NCI-H2029 (cell line): ENCODE results near the gene FAM107B.

Experiments used
- DNase-seq: peaks from one replicate; lab custom pipeline; 2025; lab: John Stamatoyannopoulos, UW

FAM107B gene

DNA sequence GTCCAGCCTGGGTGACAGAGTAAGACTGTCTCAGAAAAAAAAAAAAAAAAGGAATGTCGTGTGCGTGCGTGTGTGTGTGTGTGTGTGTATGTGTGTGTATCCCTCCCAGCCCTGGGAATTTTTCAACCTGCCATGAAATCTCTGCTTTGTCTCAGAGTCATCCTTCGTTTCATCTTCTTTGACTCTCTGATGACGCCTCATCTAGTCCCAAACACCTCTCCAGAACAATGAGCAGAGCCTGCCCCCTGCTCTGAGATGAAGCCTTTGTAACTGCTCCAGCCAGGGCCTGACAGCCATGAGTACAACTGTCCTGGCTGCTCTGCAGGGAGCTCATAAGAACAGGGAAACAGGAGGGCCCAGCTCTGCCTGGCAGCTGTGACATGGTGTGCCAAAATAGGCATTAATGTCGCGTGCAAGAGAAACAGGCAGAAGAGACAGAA lies 149.5 kb downstream of the FAM107B start:
- DNase-seq = peak; percentile 1

DNA sequence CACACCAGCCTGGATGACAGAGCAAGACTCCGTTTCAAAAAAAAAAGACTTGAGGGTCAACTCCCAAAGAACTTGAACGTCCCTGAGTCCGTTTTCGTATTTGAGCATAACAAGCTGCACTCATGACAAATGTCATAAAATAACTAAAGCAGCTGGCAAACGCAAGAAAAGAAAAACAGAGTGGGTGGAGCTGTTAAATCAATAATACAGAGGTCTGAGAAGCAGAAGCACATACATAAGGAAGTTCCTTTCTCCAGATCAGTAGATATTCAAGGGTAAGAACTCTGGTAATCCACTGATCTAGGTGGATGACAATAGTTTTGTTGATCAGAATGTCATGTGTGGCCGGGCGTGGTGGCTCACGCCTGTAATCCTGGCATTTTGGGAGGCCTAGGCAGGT lies 150.1 kb downstream of the FAM107B start:
- DNase-seq = no peak

DNA sequence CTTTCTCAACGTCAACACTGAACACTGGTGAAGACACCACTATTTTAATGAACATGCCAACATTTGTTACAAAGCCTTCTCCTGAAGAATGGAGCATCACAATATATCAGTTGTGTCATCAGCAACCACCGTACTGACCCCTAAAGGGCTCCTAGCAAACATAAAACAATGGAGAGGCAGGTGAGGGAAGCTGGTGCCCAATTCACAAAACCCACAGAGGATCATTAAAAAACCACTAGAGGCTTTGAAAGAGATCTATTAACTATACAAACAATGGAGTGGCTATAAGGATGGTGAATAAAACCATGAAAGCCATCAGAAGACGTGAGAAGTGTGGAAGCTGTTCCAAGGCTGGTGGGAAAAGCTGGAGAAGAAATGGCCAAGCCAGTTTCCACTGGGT lies 150.8 kb downstream of the FAM107B start:
- DNase-seq = peak; percentile 62

DNA sequence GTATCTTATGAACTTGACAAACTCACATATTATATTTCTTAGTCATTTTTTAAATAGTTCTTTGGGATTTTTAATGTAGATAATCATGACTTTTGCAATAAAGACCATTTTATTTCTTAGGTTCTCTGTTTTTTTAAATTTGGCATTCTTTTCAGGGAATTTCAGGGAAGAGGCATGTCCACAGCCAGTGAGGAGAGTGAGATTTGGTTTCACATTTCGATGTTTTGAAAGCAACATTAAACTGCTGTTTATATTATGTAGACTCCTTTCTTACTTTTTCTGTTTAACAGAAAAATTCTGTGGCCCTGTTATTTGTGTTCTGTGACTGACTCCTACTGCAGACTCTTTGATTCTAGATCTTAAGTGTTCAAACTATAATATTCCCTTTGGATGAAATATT lies 153.7 kb downstream of the FAM107B start:
- DNase-seq = no peak

DNA sequence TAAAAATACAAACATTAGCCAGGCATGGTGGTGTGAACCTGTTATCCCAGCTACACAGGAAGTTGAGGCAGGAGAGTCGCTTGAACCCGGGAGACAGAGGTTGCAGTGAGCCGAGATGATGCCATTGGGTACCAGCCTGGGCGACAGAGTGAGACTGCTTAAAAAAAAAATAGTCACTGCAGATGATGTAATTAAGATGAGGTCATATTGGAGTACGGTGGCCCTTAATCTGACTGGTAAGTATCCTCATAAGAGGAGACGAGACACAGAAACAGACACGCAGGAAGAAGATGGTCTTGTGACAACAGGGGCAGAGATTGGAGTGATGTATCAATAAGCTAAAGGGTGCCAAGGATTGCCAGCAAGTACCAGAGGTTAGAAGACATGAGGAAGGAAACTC lies 156.0 kb downstream of the FAM107B start:
- no peak for DNase-seq

DNA sequence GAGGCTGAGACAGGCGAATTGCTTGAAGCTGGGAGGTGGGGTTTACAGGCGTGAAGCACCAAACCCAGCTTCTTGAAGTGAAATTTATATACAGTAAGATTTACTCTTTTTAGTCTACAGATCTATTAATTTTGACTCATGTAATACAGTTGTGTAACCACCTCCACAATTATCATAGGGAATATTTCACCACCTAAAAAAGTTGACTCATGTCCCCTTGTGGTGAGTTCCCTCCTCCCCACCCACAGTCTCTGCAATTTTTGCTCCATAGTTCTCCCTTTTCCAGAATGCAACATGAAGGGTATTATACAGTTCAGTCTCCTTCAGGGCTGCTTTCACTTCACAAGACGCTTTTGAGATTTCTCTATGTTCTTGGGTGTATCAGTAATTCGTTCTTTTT lies 156.8 kb downstream of the FAM107B start:
- no peak for DNase-seq

DNA sequence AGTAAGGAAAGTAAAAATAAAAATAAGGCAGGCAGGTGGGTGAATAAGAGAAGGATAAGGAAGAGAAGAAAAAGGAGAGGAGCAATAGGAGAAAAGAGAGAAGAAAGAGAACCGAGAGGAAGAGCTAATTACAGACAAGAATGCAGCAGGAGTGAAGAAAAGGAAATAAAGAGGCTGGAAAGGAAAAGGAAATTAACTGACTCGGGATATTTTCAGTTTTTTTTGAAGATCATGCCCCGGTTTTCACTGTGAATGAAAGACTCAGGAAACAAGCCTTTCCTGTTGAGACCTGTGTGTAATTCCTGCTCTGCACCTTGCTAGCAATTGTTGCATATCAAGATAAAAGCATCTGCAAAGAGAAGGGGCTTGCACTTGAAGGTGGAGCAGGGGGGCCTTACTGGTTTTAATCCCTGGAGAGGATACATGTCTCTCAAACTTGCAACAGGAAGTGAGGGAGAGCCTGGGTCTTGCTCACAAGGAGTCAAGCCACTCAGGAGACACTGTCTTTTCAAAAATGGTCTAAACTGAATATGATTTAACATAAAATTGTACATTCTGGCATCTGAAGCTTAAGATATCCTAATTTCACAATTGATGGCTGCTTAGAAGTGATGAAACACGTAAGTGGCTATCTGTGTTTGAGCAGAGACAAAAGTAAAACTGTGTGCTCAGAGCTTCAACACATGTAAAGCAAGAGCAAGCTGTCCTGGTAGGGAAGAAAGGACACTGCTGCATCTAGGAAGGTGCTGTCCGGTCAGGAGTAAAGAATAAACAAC lies 157.6 kb downstream of the FAM107B start:
- DNase-seq = no peak

DNA sequence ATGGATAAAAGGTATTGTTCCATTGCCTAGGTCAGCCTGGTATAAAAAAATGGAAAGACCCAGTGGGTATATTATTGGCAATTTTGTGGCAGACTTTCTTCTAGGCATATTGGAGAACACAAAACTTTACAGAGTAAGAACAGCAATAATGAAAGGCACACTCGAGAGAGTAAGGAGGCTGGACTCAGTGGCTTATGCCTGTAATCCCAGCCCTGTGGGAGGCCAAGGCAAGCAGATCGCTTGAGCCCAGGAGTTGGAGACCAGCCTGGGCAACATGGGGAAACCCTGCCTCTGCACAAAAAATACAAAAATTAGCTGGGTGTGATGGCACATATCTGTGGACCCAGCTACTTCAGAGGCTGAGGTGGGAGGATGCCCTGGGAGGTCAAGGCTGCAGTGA lies 158.2 kb downstream of the FAM107B start:
- no peak for DNase-seq

DNA sequence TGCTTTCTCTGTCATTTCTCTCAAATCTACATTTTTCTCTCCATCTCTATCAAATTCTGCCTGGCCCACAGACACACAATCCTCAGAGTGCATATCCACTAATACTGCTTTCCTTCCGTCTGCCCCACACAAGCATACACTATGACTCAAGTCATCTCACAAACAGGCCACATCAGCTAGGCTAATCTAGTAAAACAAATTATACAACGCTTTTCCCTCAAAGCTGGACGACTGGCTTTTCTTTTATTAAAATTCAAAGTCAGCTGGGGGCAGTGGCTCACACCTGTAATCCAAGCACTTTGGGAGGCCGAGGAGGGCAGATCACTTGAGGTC lies 161.1 kb downstream of the FAM107B start:
- no peak for DNase-seq

DNA sequence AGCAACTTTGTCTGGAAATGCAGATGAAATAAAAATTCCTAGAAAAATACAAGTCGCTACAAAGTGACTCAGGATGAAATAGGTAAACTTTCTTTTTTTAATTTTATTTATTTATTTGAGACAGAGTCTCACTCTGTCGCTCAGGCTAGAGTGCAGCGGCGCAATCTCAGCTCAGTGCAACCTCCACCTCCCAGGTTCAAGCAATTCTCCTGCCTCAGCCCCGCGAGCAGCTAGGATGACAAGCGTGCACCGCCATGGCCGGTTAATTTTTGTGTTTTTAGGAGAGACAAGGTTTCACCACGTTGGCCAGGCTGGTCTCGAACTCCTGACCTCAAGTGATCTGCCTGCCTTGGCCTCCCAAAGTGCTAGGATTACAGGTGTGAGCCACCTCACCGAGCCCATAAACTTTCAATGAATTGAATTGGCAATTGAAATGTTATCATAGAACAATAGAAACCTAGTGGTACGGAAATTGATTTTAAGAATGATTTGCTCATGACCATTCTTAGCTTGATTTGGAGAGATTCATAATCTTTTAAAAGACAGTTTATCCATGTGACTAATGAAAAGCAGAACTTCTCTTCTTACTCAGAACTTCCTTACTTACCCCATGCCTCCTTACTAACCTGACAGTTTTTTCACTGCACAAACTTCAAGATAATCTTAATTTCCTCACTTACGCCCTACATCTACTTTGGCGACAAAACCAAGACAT lies 161.7 kb downstream of the FAM107B start:
- DNase-seq = no peak

DNA sequence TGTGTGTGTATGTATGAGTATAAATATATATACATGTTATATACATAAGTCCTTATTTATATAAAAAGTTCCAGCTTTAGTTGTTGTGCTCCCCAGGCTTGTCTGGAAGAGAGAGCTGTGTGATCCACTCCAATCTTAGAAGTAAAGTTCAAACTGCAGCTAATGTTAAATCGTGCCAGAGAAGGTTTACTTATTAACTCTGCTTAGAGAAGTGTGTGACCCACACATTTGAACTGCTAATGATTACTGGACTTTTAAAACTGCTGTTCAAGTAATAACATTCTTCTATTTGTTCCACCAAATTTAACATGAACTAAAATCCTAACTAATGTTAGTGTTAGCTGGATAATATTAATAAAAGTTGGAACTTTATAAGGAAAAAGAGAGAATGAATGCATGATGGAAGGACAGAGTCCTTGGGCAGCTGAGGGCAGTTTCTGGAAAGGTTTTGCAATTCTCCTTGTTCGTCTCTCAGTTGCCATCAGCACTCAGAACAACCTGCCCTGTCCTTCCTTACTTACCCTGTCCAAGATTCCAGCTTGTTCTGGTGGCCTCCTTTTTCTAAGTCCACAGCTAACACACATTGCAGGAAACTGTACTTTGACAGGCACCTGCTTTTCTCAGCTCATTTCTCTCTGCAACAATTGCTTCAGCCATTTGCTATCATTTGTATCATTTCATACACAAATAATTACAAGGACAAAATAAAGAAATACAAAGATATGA lies 162.6 kb downstream of the FAM107B start:
- DNase-seq = no peak

DNA sequence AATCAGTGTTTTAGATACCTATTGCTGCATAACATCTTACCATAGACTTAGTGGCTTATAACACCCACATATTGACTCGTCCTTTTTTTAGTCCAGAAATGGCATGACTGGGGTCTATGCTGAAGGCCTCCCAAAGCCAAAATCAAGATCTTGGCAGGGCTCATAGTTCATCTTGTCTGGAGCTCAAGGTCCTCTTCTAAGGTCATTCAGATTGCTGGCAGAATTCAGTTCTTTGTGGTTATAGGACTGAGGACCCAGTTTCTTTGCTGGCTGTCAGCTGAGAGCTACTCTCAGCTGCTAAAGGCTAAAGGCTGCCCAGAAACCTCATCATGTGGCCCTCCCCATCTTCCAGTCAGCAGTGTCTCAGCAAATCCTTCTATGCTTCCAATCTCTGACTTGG lies 165.5 kb downstream of the FAM107B start:
- DNase-seq = no peak

DNA sequence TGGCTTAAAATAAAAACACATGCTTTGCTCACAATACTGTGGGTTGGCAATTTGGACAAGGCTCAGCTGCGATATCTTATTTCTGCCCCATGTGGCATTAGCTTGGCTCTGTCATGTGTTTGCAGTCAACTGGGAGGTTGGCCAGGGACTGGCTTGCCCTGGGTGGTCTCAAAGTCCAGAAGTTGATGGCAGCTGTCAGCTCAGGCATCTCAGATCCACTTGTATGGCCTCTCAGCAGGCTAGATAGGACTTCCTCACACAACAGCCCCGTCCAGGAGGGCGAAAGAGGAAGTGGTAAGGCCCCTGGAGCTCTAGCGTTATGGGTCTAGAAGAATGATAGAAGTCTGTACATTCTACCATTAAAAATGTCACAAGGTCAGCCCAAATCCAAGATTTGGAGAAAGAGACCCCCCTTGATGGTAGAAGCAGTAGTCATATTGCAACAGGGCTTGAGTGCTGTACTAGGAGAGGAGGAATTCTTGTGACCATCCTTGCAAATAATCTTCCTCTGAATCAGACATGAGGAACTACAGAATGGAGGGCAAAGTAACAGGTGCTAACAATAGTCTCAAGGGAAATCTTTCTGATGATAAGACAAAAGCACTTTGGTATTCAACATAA lies 166.2 kb downstream of the FAM107B start:
- DNase-seq = no peak

DNA sequence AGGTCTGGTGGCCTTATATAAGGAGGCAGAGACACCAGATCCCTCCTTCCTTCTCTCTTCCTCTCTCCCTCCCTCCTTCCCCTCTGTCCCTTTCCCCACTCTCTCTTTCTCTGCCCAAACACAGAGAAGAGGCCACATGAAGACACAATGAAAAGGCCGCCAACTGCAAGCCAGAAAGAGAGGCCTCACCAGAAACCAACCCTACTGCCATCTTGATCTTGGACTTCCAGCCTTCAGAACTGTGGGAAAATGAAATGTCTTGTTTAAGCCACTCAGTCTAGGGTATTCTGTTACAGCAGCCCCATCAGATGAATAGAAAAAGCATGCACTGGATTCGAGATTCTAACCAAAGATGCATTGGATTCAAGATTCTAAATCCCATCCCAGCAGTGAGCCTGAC lies 168.1 kb downstream of the FAM107B start:
- DNase-seq = no peak

DNA sequence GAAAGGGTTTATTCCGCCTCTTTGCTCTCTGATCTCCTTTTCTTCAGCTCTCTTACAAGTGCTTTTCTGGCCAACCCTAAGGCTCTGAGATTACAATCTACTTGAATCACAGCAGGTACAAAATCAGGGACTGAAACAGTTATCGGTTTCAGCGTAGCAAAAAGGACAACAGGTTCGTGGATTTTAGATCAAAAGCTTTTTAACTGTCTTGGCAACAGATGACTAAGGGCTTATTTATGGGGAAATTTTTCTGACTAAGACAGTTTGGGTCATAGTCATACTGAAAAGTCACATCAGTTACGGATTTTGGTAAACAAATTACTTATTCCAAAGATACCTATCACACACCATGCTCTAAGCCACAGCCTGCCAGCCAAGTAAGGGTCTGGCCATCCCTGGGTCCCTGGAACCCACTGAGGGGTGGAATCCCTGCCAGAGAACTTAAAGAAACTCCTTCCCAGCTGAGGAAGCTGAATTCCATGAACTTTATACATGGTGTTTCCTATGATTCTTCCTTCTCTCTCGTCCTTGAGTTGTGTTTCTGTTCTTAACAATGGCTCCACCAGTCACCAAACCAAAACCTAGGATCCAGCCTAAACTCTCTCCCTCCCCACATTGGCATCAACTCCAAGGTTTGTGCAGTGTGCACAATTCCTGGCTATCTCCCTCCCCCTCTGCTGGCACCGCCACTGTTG lies 169.3 kb downstream of the FAM107B start:
- no peak for DNase-seq

DNA sequence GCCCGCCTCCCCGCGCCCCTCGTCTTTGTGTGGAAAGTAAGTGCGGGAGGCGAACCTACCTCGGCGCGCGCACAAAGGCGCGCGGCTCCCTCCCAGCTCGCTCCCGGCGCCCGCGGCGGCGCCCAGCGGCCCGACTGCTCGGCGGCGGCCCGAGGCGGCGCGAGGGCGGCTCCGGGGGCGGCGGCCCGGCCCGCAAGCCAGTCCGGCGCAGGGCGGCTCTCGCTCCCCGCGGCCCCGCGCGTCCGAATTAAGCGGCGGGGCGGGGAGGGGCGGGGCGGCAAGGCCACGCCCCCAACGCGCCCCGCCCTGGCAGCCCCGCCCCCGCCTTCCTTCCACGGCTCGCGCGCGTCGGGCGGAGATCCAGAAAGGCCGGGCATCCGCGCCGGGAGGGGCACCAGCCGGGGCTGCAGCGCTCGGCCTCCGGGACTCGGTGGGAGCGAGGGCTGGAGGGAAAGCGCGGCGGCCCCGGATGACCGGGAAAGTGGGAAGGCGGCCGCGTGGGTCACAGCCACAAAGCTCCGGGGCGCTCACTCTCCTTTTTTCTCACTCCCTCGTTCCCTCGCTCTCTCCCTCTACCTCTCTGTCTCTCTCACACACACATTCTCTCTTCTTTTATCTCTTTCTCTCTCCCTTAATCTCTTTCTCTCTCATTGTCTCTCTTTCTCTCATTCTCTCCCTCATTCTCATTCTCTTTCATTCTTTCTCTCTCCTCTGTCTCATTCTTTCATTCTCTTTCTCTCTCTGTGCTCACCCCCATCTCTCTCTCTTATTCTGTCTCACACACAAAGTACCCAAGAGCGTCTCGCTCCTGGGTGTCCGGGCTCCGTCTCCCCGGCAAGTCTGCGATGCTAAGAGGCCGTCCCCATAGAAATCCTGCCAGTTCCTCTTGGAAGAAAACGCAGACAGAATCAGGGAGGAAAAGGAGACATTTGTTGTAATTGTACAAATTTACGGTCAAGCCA lies 170.2 kb downstream of the FAM107B start:
- DNase-seq = peak; percentile 31

DNA sequence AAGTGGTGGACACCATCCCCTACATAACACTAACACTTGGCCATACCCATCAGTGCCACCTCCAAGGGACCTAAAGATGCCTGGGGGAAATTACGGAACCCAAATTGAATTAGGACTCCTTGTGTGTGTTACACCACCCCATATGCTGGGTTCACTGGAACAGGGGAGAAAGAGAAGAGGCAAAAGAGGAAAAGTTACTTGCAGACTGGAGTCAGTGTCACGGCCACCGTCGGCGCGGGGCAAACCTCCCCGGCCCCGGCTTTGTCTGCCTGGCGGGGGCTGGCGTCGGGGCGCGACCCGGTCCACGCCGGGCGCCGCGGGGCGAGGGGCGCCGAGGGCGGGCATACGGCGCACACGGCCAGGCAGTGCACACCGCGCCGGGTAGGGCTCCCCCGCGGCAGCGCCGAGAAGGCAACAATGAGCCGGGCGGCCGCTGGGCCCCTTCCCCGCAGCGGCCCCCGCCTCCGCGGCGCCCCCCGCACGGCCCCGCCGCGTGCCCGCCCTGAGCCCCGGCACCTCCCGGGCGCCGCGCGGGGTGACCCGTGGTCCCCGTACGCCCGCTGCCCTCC lies 171.1 kb downstream of the FAM107B start:
- no peak for DNase-seq

DNA sequence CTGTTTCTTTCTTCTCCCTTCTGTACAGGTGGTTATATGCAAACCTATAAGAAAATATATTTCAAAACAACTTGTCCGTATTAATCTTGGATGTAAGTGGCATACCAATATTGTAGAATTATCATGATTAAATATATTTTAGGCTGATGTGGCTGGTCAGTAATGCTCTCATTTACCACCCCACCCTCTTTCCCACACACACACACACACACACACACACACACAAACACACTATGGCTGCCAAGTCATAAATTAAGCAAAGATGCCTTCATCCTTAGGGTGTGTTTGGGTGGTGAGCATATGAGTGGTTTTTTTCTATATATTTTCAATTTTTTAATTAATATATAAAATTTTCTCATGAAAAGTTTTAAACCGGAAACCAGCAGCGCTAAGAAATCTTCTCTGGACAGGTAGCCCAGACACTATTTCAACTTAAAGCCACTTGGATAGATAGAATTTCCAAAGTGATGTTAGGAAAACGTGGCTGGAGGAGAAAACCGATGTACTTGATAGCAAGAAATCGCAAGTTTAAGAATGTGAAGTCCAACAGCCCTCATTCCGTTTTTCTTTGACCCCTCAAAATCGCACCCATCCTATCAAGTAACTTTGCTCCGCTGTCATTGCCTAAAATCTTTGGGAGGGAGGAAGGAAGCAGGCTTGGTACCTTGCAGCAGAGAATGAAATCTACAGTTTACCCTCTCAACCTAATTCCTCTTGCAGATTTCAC lies 171.7 kb downstream of the FAM107B start:
- DNase-seq = no peak

DNA sequence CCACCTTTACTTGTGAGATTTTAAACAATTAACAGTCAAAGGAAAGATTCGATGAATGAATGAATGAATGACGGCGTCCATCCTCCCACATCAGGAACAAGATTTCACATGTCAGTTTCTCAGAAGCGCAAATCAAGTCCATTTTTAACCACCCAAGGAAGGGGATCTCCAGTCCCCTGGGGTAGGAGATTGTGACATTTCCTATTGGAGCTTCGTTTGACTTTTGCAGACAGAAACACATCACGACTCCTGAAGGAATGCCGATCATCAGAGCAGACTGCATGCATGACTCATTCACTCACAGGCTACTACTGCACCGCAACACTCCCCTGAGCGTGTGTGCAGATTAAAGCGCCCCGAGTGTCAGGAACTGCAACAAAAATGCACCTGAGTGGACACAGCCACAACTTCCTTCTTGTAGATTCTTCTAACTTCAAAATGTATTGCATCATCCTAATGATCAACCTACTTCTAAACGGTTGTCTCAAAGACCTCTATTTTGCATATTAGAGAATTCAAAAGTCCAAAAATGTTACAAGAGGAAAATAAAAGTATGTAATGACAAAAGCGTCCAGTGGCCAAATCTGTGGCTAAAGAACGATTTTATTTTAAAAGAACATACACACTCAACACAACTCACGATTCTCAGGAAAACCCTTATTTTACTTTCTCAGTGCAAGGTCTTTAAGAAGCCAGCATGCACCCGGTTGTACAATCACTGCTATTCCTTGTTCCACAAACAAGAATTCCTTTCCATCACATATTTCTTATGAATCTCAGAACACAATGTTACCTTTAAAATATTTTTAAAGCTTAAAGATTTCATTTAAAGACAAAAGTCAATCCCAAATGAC lies 172.6 kb downstream of the FAM107B start:
- DNase-seq = no peak
